Neuron (in vitro differentiated cells): ENCODE results near the gene CCDC93.

Experiments used
- H2AFZ ChIP-seq: one replicate; pipeline ENCODE4 v1.6.1; 2013; ENCODE audit warnings: low read depth, mild to moderate bottlenecking, inconsistent platforms, low read length, moderate library complexity
- H3K27me3 ChIP-seq: one replicate; pipeline ENCODE4 v1.6.1; 2013; ENCODE audit warnings: low read length; ENCODE audit not compliant: insufficient read depth
- H3K36me3 ChIP-seq: one replicate; pipeline ENCODE4 v1.6.1; 2013; ENCODE audit warnings: low read length; ENCODE audit not compliant: insufficient read depth
- H3K4me1 ChIP-seq: one replicate; pipeline ENCODE4 v1.6.1; 2013; ENCODE audit warnings: low read length; ENCODE audit not compliant: insufficient read depth
- H3K4me3 ChIP-seq: 2 replicates; pipeline ENCODE4 v1.5.1; 2013; ENCODE audit warnings: mild to moderate bottlenecking, low read length, moderate library complexity
- H3K9me3 ChIP-seq: one replicate; pipeline ENCODE4 v1.6.1; 2013; ENCODE audit warnings: low read length

CCDC93 gene

GRCh38 chr2:118052474-118052873, 38.6 kb upstream of the CCDC93 start:
- no peaks in the 10 kb centered on the region for H3K4me1 ChIP-seq
- H3K9me3 ChIP-seq: no peaks in the 10 kb centered on the region
- H3K36me3 ChIP-seq: no peaks in the 10 kb centered on the region
- H2AFZ ChIP-seq: no peak overlapping the region
- H3K4me3 ChIP-seq: no peak overlapping the region
- peaks cover 28% of the 10 kb centered on the region for H3K27me3 ChIP-seq

DNA sequence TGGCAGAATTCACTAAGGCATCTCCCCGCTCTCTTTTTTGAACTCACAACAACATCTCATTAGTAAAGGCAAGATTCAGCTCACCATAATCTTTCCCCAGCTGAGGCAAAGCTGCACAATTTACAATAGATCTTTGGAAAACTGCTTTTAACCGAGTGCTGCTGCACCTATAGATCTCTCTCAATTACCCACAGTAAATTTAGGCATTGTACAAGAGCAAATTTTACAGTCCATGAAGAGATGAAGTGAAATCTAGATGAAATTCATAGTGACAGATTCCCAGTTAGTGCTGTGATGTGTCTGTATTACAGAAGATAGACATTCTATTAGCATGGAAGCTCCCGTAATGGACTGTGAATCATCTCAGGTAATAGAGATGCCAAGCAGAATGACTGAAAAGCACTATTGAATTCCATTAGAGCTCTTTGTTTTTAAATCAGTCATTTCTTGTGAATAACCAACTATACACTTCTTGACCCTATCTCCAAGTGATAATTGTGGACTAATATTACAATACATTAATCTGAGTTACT, 38.0 kb upstream of the CCDC93 start:
- Histone ChIP-seq H3K36me3 (no peaks in the 10 kb centered on the region), H3K4me3 (no peak overlapping the region), H3K27me3 (peaks cover 32% of the 10 kb centered on the region), H3K9me3 (no peaks in the 10 kb centered on the region), H3K4me1 (no peaks in the 10 kb centered on the region), H2AFZ (no peak overlapping the region)

DNA sequence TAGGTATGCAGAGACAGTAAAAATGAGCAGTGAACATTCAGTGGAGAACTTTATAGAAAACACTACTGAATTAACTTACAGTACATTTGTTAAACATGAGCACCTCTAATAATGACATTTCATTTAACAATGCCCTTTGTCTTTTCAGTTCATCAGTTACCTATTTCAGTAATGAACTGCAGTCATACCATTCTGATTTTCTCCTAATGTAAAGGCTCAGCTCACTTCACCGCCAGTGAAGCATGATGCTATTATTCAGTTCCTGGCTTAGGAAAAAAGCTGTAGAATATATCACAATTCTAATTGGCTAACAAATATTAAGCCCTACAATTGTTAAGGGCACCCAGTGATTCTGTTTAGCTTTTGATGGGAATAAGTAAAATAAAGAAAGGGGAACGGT, 37.1 kb upstream of the CCDC93 start:
- Histone ChIP-seq H2AFZ (no peak overlapping the region), H3K36me3 (no peaks in the 10 kb centered on the region), H3K4me3 (no peak overlapping the region), H3K4me1 (no peaks in the 10 kb centered on the region), H3K27me3 (peaks cover 29% of the 10 kb centered on the region), H3K9me3 (no peaks in the 10 kb centered on the region)

DNA sequence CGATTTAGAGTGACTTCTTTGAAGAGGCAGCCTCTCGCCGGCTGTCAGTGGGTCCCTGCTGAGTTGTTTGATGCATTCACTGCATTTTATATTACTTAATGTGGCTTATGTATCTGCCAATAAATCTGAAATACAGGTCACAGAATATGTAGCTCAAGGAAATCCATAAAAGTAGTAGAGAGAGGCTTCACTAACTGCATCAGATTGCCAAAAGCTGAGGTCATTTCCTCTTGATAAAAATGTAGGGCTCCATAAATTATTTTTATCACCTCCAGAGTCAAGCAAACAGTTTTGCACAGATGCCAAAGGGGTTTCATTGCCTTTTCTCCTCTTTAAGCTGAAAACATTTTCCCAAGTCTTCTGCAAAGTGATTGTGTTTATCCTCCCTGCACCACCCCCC, 36.5 kb upstream of the CCDC93 start:
- H3K36me3 ChIP-seq: no peaks in the 10 kb centered on the region
- no peak overlapping the region for H2AFZ ChIP-seq
- H3K9me3 ChIP-seq: no peaks in the 10 kb centered on the region
- no peaks in the 10 kb centered on the region for H3K4me1 ChIP-seq
- no peak overlapping the region for H3K4me3 ChIP-seq
- peaks cover 28% of the 10 kb centered on the region for H3K27me3 ChIP-seq

GRCh38 chr2:118049816-118050140, 35.9 kb upstream of the CCDC93 start:
- Histone ChIP-seq H3K27me3 (peaks cover 27% of the 10 kb centered on the region), H2AFZ (no peak overlapping the region), H3K4me1 (no peaks in the 10 kb centered on the region), H3K9me3 (no peaks in the 10 kb centered on the region), H3K4me3 (no peak overlapping the region), H3K36me3 (no peaks in the 10 kb centered on the region)

DNA sequence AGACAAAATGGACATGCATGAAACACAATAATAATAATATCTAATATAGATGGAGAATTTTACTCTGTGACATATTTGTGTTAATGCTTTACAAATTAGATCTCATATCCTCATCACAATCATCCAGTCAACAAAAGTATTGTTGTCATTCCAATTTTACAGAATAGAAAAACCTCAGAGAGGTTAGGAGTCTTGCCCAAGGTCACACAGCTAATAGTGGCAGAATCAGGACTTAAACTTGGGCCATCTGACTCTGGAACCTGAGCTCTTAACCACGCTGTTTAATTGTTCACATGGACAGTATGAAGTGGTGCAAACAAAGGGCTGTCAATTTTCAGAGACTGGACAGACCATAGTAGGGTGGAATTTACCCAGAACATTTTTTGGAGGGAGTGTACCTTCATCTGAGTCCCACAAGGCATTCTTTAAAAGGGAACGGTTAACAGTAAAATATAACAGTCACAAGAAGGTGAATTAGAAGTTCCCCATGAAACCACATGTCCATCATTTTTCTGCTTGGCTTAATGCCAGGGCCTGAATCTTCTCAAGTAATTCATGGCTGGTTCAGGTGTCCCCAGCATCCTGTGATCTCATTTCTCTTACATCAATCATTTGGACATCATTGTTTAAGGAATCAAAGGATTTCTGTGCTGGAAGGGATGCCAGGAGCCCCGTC, 35.4 kb upstream of the CCDC93 start:
- H3K9me3 ChIP-seq: no peaks in the 10 kb centered on the region
- H3K36me3 ChIP-seq: no peaks in the 10 kb centered on the region
- no peaks in the 10 kb centered on the region for H3K4me1 ChIP-seq
- H3K4me3 ChIP-seq: no peak overlapping the region
- H3K27me3 ChIP-seq: peaks cover 26% of the 10 kb centered on the region
- no peak overlapping the region for H2AFZ ChIP-seq

GRCh38 chr2:118048401-118048800, 34.5 kb upstream of the CCDC93 start:
- Histone ChIP-seq H3K27me3 (peaks cover 25% of the 10 kb centered on the region), H3K4me3 (no peak overlapping the region), H2AFZ (no peak overlapping the region), H3K36me3 (no peaks in the 10 kb centered on the region), H3K9me3 (no peaks in the 10 kb centered on the region), H3K4me1 (no peaks in the 10 kb centered on the region)

- Histone ChIP-seq H3K4me3 (no peak overlapping the region), H3K36me3 (no peaks in the 10 kb centered on the region), H2AFZ (no peak overlapping the region), H3K9me3 (no peaks in the 10 kb centered on the region), H3K27me3 (peaks cover 24% of the 10 kb centered on the region), H3K4me1 (no peaks in the 10 kb centered on the region)
These were observed 33.5 kb upstream of the CCDC93 start for GRCh38 chr2:118047380-118047826.

DNA sequence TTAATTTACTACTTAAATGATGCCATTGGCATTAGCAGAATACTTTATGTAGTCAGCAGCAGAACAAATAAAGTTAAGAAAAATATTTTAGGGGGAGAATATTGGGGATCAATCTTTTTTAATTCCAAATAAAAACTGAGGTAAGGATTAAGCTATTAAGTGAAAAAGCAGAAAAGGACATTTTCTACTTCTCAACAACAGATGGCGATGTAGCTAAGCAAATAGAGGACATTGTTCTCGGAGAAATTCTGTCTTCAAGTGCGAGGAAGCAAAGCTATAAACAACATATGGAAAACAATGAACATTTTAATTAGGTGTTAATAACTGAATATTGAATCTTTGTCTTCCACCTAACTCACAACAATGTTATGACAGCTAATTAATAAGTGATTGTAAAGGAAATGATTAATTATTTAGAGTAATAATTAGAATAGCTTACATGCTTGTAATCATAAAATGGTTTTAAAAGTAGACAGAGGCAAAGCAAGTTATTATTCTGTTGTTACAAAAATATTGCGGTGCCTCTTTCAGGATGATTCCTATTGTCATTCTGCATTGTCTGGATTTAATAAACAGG, 32.9 kb upstream of the CCDC93 start:
- no peak overlapping the region for H3K4me3 ChIP-seq
- peaks cover 24% of the 10 kb centered on the region for H3K27me3 ChIP-seq
- no peaks in the 10 kb centered on the region for H3K4me1 ChIP-seq
- H2AFZ ChIP-seq: no peak overlapping the region
- no peaks in the 10 kb centered on the region for H3K9me3 ChIP-seq
- no peaks in the 10 kb centered on the region for H3K36me3 ChIP-seq

DNA sequence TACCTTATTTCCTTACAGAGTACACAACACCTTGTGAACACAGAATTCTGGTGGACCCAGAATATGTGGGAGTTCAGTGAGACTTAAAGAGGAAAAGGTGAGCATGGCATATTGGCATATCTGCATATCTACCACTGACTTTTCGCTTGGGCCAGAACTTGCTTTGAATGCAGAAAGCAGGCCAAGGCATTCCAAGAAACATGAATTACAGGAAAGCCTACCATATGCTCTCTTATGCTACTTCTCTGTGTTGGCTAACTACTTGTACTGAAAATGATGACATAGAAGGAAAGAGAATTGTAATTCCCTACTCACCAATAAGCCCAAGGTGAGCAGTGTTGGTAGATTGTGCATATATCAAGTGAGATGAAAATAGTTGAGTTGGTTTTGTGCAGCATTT, 31.4 kb upstream of the CCDC93 start:
- Histone ChIP-seq H3K4me3 (no peak overlapping the region), H3K4me1 (no peaks in the 10 kb centered on the region), H3K36me3 (no peaks in the 10 kb centered on the region), H3K9me3 (no peaks in the 10 kb centered on the region), H2AFZ (no peak overlapping the region), H3K27me3 (peaks cover 24% of the 10 kb centered on the region)

DNA sequence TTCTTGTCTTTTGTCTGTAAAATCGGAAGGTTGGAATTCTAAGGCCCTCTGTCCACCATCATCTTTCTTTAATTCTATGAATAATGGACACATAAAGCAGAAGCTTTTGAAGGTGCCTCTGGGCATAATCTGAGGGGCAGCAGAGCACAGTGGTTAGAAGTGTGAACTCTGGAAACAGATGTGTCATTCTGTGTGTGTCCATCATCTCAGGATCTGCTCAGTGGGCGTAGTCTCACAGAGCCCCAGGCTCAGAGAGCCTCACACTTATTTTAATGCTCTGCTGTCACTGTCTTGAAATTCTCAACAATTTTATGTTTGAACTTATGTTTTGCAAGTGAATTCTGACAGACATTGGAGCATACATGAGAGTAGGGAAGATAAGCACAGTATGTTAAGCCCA, 31.0 kb upstream of the CCDC93 start:
- Histone ChIP-seq H3K4me3 (no peak overlapping the region), H3K27me3 (peaks cover 21% of the 10 kb centered on the region), H3K36me3 (no peaks in the 10 kb centered on the region), H3K4me1 (no peaks in the 10 kb centered on the region), H3K9me3 (no peaks in the 10 kb centered on the region), H2AFZ (no peak overlapping the region)

- no peaks in the 10 kb centered on the region for H3K9me3 ChIP-seq
- no peak overlapping the region for H2AFZ ChIP-seq
- H3K4me3 ChIP-seq: no peak overlapping the region
- no peaks in the 10 kb centered on the region for H3K36me3 ChIP-seq
- no peaks in the 10 kb centered on the region for H3K4me1 ChIP-seq
- H3K27me3 ChIP-seq: peaks cover 18% of the 10 kb centered on the region
These were observed 30.3 kb upstream of the CCDC93 start for GRCh38 chr2:118044103-118044716.

DNA sequence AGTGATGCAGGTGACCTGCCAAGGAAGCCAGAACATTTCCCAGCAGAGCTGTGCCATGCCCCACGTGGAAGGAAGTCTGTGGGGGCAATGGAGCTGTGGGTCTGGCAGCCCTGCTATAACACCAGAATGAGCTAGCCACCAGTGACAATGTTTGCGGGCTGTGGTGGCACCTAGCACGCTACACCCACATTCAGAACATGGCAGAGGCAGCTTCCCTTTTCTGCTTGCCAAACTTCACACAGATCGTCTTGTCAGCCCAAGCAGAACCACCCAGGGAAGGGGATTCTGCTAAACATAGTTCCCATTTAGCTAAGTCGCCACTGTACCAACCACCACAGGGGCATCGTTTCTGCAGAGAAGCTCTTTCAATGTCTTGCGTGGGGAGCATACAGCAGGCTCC, 27.0 kb upstream of the CCDC93 start:
- Histone ChIP-seq H3K4me1 (no peaks in the 10 kb centered on the region), H3K36me3 (no peaks in the 10 kb centered on the region), H2AFZ (no peak overlapping the region), H3K9me3 (no peaks in the 10 kb centered on the region), H3K4me3 (no peak overlapping the region), H3K27me3 (peaks cover 13% of the 10 kb centered on the region)
